HG02798 (cell line): ENCODE measurements around the gene NEK2.

ENCODE experiments used
- ATAC-seq: cut with Tn5 transposase; IDR thresholded peaks from one replicate; pipeline ENCODE4 v1.9.1; 2021; ENCODE audit warnings: mild to moderate bottlenecking; ENCODE audit not compliant: unreplicated experiment, poor library complexity

The NEK2 gene

DNA sequence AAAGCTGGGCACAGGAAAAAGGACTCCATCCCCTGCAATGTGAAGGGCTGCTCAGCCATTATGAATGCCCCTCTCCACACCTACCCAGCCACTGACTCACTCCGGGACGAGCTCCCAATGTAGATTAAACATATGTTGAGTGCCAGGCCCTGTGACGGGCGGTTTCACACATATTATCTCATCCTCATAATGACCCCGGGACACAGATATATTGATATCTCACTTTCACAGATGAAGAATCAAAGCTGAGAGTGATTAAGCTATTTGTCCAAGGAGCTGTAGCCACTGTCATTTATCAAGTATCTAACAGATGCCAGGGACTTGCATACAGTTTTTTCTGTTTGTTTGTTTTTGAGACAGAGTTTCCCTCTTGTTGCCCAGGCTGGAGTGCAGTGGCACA lies 61.5 kb downstream of the NEK2 start:
- ATAC-seq = no peak

DNA sequence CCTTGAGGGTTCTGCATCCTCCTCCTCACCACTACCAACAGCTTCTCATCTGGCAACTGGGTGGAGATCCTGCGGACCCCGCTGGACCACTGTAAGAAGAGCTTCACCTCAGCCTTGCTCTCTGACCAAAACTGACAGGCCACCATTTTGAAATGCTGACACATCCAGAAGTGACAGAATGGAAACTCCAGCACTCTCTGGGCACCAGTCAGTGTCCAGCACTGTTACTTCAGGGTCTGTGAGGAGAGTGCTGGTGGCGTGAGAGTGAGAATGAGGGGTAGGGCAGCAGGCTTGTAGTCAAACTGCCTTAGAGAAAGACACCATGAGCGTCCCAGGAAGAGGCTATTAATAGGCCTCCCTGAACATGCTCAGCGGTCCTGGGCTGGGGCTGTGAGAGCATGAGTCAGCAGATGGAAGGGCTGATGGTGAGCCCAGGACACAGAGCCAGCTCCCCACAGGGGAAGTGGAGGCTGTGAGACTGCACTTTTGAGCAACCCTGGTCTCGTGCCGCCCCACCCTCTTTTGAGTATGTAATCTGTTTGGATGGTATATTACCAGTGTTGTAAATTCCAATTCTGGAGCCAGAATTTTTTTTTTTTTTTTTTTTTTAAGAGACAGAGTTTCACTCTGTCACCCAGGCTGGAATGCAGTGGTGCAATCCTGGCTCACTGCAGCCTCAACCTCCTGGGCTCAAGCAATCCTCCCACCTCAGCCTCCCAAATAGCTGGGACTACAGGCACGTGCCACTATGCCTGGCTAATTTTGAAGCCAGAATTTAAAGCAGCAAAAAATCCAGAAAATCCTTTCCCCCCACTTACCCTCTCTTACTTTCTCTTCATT lies 62.1 kb downstream of the NEK2 start:
- no peak for ATAC-seq

- ATAC-seq = no peak
Measured at GRCh38 chr1:211612786-211613107, 62.7 kb downstream of the NEK2 start.
